ENCODE results near the gene ANO4.
"Not testable (repeated sequence)": the region's sequence is repeated elsewhere in the genome, so short reads cannot be mapped to it uniquely, and the experiment has no call there.

ANO4 gene

GRCh38 chr12:101089271-101089670 lies 294.7 kb downstream of the ANO4 start:
- no peak for DNase-seq (ENCODE audit: low read depth in 2 of 2)

GRCh38 chr12:101090222-101090621 lies 295.6 kb downstream of the ANO4 start:
- DNase-seq (ENCODE audit: low read depth in 2 of 2), result not testable (repeated sequence)

- DNase-seq (ENCODE audit: low read depth in 2 of 2), result no peak
Measured at GRCh38 chr12:101097829-101098580, 303.4 kb downstream of the ANO4 start.

GRCh38 chr12:101107032-101107763 lies 312.6 kb downstream of the ANO4 start:
- DNase-seq (ENCODE audit: low read depth in 2 of 2), result no peak

GRCh38 chr12:101108130-101108529 lies 313.6 kb downstream of the ANO4 start:
- DNase-seq (ENCODE audit: low read depth in 2 of 2), result no peak

- no peak for DNase-seq (ENCODE audit: low read depth in 2 of 2)
Measured at GRCh38 chr12:101110866-101111265, 316.3 kb downstream of the ANO4 start.

GRCh38 chr12:101111441-101111840 lies 316.9 kb downstream of the ANO4 start:
- no peak for DNase-seq (ENCODE audit: low read depth in 2 of 2)

GRCh38 chr12:101115326-101115725 lies 320.8 kb downstream of the ANO4 start:
- DNase-seq (ENCODE audit: low read depth in 2 of 2), result no peak

- DNase-seq (ENCODE audit: low read depth in 2 of 2), result no peak
Measured at GRCh38 chr12:101116911-101117310, 322.3 kb downstream of the ANO4 start.

GRCh38 chr12:101117842-101118241 lies 323.3 kb downstream of the ANO4 start:
- DNase-seq (ENCODE audit: low read depth in 2 of 2), result no peak

- no peak for DNase-seq (ENCODE audit: low read depth in 2 of 2)
Measured at GRCh38 chr12:101127521-101128219, 333.1 kb downstream of the ANO4 start.

GRCh38 chr12:101145777-101146431 lies 351.3 kb downstream of the ANO4 start:
- not testable (repeated sequence) for DNase-seq (ENCODE audit: low read depth in 2 of 2)

GRCh38 chr12:101165319-101165718 lies 370.7 kb downstream of the ANO4 start:
- no peak for DNase-seq (ENCODE audit: low read depth in 2 of 2)

GRCh38 chr12:101166866-101167265 lies 372.3 kb downstream of the ANO4 start:
- no peak for DNase-seq (ENCODE audit: low read depth in 2 of 2)

- DNase-seq (ENCODE audit: low read depth in 2 of 2), result no peak
Measured at GRCh38 chr12:101168001-101168400, 373.4 kb downstream of the ANO4 start.

GRCh38 chr12:101172316-101172715 lies 377.7 kb downstream of the ANO4 start:
- DNase-seq (ENCODE audit: low read depth in 2 of 2), result no peak

- no peak for DNase-seq (ENCODE audit: low read depth in 2 of 2)
Measured at GRCh38 chr12:101173197-101173749, 378.7 kb downstream of the ANO4 start.

GRCh38 chr12:101174541-101174940 lies 380.0 kb downstream of the ANO4 start:
- no peak for DNase-seq (ENCODE audit: low read depth in 2 of 2)
